IPS-NIHi11 (cell line): ENCODE measurements around the gene COL5A1.

Experiments
- DNase-seq: peaks from one replicate; pipeline ENCODE4 v3.0.0; 2012; ENCODE audit warnings: mixed read lengths, low spot score

The COL5A1 gene

DNA sequence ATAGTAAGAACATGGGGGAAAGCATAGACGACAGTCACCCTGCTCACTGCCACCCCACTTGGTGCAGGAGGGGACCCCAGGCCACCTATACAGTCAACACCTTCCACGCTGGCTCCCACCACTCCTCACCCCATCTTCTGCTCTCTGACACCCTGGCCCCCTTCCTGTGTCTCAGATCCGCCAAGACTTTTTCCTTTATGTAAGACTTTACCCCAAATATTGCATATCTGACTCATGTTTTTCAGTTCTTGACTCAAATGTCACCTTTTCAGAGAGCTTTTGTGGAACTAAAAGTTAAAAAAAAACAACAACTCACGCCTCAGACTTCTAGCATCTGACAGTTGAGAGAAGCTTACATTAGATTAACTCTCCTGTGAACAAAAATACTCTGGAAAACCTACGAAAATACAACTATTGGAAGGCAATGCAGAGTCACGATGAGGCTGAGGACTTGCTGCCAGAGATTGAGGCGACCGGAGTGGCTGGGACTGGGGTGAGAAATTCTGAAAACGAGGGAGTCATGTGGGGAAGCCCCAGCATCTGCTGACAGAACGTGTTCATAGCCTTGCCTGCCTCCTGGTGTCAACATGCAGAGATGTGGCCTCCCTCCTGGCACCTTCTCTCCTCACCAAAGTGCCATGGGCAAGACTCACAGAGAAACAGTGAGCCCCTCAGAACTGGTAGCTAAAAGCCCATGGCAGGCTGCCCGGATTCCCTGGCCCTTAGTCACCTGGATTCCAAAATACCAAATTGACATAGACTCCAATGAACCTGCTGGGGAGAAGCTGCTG lies 216.6 kb downstream of the COL5A1 start:
- DNase-seq = no peak

DNA sequence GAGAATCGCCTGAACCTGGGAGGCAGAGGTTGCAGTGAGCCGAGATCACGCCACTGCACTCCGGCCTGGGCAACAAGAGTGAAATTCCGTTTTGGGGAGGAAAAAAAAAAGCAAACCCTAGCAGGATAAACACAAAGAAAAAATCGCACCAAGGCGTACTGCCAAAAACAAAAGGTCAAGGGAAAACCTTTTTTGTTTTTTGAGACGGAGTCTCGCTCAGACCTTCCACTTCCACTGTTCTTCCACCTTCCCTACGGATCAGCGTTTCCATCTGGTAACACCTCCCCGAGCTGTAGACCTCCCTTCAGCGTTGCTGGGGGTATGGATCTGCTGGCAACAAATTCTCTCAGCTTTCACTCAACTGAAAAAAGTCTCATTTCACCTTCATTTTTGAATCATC lies 218.9 kb downstream of the COL5A1 start:
- no peak for DNase-seq

DNA sequence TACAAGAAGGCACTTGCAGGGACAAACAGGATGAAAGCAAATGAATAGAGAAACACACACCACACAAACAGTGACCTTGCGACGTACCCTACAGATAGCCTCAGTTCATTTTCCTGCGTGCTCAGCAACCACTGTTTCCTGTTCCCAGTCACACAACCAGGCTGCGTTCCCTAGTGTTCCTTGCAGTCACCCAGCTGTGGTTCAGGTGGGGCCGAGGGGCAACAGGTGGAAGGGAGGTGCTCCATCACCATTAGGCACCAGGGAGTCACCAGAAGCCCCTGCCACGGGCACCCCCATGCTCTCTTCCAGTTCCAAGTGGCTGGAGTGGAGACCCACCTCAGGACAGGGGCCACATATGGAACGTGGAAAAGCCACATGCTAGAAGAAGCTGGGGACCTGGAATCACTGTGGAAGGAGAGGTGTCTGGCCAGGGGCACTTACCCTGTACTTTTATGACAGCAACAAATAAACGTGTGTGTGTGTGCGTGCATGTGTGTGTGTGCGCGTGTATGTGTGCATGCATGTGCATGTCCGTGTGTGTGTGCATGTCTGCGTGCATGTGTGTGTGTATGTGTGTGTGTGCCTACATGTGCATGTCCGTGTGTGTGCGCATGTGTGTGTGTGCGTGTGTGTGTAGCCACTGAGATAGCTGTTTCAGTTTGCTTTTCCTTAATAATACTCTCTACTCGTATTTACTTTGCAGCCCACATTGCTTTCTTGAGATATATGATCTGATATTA lies 220.2 kb downstream of the COL5A1 start:
- DNase-seq = no peak

DNA sequence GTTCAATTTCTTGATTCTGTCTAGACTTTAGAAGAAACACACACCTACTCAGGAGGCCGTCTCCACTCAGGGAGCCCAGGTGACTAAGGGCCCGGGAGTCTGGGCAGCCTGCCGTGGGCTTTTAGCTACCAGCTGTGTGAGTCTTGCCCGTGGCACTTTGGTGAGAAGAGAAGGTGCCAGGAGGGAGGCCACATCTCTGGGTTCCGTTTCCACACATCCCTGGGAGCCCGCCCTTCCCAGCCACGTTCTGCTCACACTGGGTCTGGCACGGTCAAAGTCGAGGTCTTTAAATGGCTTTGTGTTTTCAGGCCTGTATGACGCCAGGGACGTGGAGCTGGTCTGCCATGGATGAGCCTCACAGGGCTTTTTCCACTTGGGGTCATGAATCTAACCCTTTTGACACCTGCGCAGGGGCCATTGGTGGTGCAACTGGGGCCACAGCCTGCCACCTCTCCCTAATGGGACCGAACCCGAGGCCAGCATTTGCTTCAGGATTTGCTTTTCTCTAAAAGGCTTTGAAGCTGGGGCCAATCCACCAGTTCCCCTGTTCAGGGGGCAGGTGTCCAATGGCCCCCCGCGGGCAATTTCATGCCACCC lies 221.8 kb downstream of the COL5A1 start:
- no peak for DNase-seq

DNA sequence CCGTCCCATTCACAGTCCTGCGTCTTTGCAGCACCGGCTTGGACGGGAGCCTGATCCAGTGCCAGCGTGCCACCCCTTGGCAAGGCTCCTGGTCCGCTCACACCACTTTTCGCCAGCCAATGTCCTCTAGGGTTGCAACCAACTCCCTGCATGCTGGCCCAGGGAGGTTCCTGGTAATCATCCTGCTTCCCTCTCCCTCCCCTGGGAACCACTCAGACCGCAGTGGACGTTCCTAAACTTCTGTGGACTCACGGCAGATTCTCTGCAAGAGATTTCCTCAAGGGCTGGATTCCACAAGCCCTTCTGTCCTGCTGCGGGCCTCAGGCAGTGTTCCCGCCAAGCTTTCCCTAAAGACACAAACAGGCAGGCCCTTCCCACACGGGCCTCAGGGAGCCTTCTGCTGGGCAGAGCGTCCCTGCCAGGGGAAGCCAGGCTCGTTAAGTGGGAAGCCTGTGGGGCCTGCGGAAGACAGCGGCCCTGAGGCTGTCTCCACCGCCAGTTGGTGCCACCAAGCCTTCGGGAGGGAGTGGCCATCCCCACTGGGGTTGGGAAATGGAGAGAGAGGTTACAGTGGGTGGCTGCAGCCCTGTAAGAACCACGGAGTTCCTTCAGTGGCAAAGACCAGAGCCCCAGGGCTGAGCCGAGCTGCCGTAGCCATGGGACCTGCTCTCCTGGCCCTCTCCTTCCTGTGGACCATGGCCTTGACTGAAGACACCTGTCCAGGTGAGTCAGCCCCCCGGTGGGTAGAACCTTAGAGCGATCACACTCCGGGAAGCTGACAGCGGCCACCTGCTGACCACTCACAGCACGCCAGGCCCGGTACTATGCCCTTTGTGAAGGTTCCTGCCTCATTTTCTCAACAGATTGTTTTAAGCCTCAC lies 222.6 kb downstream of the COL5A1 start:
- DNase-seq = no peak

DNA sequence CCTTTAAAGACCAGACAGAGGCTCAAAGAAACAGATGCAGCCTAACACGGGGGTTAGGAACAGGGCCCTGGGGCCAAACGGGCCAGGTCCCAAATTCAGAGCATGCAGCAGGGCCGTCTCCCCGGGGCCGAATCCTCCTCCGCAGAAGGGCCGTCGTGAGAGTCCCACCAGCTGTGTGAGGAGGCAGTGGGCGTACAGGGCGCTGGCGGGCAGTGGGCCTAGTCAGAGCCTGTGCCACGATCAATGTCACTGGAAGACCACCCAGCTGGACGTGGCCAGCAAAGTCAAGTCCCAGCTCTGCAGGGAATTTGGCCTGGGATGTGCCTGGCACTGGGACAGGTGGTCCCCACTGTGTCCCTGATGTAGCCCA lies 223.2 kb downstream of the COL5A1 start:
- DNase-seq = no peak

DNA sequence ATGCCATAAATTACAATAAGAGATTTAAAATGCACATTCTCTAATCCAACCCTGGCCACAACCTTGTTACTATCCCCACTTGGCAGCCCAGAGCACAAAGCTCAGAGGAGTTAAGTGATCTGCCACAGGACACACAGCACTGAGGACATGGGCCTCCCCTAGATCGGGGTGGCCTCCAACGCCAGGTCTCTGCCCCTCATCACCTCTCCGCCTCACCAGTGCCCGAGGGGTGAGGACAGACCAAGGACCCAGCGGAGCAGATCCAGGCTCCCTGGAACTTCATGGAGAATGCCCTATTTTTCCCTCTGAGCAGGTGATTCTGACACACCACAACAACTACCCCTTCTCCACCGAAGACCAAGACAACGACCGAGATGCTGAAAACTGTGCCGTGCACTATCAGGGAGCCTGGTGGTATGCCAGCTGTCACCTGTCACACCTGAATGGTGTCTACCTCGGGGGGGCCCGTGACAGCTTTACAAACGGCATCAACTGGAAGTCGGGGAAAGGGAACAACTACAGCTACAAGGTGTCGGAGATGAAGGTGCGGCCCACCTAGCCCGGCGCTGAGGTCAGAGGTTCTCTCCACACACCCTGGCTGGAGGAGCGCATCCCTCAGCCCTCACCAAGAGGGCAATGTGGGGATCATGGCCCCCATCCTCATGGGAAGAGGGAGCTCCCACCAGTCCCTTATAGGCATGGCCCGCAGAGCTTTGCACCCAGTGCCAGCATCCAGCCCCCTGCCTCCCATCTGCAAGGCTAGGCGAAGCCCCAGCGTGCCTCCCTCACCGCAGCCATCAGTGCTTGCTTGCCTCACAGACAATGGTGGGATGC lies 226.5 kb downstream of the COL5A1 start:
- no peak for DNase-seq

DNA sequence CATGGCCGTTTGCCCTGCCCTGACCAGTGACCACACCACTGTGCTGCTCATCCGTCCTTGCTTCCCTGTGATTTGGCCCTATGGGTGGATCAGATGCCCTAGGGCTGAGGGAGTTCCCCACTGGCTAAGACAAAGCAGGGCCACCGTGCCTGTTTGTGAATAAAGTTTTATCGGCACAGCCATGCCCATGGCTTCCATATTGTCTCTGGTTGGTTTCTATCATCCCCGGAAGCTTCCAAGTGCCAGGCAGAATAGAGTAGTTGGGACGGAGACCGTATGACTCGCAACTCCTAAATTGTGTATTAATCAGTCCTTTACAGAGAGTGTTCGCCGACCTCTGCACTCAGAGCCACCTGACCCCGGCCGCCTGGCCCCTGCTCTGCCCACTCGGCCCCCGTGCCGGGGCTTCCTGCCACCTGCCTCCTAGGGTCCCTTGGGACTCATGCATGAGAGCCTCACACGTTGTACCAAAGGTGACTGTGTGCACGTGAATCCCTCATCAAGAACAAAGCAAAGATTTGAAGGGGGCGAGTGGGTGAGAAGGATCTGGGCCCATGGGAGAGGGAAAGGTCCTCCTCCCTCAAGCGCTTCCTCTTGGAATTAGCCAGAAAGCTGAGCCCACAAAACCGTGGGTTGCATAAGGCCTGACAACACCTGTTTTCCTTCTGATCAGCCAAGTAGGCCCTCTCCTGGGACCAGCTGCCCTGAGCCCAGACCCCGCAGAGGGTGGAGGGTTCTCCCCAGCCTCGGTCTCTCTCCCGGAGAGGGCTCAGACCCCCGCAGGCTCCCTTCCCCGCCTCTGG lies 227.3 kb downstream of the COL5A1 start:
- no peak for DNase-seq

DNA sequence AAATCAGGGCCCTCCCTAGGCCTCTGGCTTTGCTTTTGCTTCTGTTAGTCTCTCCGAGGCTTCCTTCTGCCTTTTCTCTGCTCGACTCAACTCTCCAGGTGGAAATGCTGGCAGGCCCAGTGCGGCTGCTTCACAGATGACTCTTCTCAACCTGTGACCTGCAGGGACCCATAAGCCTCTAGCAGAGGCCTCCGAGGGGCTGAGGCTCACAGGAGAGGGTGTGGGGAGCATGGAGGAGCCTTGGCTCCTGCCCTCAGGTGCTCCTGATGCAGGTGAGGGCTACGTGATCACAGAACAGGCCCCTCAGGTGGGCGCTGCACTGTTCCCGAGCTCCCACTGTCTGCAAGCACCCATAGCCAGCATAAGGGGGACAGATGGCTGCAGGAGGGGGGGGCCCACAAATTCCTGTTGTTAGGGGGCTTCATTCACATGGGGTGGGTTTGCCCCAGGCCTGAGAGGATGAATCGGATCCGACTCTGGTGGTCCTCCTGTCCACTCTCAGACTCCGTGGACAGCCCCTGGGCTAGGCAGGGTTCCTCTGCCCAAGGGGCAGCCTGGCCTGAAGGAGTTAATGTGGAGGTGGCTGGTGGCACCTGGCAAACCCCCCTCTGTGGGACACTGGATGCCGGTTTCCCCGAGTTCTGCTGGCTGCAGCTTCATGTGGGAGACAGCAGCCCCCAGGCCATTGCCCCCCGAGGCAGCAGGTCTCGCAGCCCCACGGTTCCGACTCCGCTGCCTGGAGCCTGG lies 228.1 kb downstream of the COL5A1 start:
- DNase-seq = no peak

DNA sequence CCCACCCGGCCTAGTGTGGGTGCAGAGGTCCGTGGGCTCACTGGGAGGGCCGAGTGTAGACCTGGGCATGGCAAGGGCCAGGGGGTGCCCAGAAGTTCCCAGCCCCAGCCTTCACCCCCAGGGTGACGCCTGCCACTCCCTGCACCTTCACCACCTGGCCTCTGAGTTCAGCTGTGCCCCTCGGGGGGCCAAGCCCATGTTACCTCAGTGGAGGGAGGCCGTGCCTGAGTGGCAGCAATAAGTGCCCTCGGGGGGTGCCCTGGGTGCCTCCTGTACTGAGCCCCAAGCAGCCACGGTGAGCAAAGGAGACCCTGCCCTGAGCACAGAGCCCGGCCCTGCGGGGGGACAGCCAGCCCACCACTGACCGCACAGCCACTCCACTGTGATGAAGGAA lies 228.7 kb downstream of the COL5A1 start:
- DNase-seq = no peak

DNA sequence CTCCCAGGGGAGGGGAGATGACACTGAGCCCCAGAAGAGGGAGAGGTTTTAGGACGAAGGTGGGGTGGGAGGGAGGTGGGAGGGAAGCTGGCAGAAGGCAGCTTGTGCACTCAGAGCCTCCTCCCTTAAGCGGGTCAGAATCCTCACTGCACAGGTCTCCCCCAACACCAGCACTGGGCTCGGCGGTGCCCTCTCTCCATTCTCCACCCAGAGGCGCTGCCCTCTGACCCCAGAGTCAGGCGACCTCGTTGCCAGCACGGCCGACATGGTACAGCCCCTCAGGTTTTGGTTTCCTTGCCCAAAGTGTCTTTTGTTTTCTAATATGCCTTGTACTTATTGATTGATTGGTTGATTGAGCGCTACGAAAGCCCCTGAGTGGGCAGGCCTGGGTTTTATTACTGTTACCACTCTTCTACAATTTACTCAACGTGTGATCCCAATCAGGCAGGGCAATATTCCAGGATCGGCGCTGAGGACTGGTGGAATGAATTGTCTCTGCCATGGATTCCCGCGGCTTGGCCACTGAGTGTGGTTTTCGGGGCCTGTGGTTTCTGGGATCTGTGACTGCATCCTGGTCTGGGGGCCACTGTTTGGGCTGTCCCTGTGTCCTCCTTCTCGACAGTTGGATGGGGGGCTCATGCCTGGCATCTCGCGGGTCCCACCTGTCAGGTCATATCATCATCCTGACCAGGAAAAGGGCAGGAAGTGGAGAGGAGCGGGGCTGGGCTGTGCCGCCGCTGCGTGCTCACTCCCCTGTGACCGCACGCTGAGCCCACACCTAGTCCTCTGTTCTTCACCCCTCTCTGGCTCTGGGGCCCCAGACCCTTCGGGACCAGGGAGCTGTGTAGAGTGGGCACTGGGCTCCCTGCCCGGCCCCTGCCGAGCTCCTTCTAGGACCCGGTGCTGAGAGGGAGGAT lies 229.4 kb downstream of the COL5A1 start:
- no peak for DNase-seq

DNA sequence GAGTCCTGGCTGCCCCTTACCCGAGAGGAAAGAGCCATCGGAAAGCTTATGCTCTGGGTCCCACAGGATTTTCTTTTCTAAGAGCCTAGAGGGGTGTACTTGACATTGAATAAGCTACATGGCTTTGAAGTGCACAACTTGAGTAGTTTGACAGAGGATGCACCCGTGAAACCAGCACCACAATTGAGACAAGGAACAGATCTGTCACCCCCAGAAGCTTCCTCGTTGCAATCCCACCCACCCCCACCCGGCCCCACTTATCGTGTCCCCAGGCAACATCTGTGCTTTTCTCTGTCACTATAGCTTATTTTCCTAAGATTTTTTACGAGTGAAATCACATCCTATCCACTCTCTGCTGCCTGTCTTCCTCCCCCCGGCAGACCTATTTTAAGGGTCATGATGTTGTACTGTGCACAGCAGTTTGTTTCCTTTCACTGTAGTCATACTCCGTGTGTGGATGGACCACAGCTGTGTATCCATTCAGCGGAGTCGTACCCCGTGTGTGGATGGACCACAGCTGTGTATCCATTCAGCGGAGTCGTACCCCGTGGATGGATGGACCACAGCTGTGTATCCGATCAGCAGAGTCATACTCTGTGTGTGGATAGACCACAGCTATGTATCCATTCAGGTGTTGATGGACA lies 230.2 kb downstream of the COL5A1 start:
- DNase-seq = no peak

DNA sequence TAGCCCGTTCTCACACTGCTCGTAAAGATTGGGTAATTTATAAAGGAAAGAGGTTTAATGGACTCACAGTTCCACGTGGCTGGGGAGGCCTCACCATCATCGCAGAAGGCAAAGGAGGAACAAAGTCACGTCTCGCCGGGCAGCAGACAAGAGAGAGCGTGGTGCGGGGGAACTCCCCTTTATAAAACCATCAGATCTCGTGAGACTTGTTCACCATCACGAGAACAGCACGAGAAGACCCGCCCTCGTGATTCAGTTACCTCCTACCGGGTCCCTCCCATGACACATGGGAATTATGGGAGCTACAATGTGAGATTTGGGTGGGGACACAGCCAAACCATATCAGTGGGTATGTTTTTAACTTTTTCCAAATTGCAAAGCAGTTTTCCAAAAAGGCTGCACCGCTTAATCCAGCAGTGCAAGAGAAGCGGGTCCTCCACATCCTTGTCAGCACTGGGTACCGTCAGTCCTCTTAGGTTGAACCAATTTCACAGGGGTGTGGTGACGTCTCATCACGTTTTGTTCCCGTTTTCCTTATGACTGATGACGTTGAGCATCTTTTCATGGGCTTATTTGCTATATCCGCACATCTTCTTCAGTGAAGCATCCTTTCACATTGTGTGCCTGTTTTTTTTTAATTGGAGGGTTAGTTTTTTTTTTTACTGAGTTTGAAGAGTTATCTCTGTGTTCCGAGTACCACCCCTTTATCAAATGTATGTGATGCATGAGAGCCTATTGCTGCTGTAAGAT lies 231.1 kb downstream of the COL5A1 start:
- DNase-seq = no peak

DNA sequence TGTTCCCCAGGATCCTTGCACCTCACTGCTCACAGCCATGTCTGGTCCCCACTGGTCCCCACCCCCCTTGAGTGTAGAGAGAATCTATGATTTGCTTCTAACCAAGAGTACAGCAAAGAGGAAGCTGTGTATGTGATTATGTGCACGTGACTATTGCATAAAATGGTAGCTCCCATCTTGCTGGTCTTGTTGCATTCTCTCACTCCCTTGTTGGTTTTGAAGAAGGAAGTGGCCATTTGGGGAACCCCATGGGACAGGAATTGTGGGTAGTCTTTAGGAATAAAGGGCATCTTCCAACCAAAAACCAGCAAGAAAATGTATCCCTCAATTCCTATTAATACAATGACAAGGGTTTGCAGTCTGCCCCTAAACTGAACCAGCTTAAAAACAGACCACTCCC lies 233.8 kb downstream of the COL5A1 start:
- no peak for DNase-seq

DNA sequence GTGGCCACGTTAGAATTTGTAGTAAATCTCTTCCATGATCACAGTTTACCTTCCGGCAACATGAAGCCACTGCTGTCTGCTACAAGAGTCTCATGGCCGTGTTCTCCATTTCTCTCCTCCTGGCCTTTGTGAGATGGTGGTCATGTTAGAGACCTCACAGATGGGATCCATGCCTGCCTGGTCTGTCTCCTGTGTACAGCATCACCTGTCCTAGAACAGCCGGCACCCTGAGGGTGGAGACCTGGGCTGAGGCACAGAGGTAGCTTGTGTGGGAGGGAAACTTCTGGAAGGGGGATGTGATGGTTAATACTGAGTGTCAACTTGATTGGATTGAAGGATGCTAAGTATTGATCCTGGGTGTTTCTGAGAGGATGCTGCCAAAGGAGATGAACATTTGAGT lies 235.9 kb downstream of the COL5A1 start:
- no peak for DNase-seq

DNA sequence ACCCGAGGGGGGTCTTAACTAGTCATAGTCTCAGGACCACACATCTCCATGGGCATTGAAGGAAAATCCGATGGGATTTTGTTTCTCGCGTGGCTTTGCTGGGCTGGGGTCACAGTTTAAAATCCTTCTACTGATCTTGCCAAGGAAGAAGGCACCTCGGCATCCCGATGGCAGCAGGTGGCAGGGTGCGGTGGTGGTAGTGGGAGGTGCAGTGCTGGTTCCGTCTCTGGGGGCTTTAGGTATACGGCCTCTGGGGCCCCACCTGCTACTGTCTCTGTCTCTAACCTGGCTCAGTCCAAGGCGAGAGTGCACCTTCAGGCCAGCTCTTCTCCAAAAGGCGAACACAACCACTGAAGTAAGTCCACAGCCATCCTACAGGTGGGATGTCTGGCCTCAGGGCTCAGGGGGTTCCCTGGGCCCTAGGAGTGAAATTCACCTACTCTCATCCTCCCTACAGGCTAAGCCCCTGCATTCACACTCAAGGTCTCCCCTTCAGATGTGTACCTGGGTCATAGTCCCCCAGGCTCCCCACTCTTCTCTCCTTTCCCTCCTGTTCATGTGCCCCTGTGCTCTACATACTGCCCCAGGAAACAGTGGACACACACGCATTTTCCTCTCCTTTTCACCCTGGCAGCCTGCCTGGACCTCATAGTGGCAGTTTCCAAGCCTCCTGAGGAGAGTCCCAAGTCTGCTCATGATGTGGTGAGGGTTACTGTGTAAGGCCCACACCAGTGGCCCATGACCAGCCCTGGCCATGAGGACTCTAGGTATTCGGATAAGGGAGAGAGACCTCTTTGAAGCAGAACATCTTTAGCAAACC lies 238.3 kb downstream of the COL5A1 start:
- no peak for DNase-seq
